PFSK-1 (cell line): ENCODE results near the gene NR3C2.

ENCODE experiments used
- FOXP2 ChIP-seq: optimal IDR thresholded peaks from 2 replicates; pipeline ENCODE3; 2011; ENCODE audit warnings: borderline replicate concordance, control low read depth, inconsistent platforms; ENCODE audit not compliant: insufficient read depth; ENCODE audit errors: extremely low read length, extremely low read depth
- POLR2AphosphoS5 ChIP-seq: IDR thresholded peaks from 2 replicates; pipeline ENCODE4 v1.6.1; 2012; ENCODE audit warnings: low read depth, mild to moderate bottlenecking, control low read depth, low read length, moderate library complexity
- SIN3A ChIP-seq: IDR thresholded peaks from 2 replicates; pipeline ENCODE4 v1.6.1; 2012; ENCODE audit warnings: mild to moderate bottlenecking, low read length, moderate library complexity, borderline replicate concordance; ENCODE audit not compliant: insufficient read depth
- TAF1 ChIP-seq: IDR thresholded peaks from 2 replicates; pipeline ENCODE4 v1.6.1; 2012; ENCODE audit warnings: low read length, control low read depth, borderline replicate concordance; ENCODE audit not compliant: insufficient read depth
- TF ChIP-seq, protein P1 (sequence below), 2 experiments: IDR thresholded peaks; 2 replicates each; pipeline versions ENCODE4 v1.6.1 to v1.8.0; 2011 to 2012; ENCODE audit warnings: low read depth in 2 of 2, low read length in 2 of 2, control low read depth in 1 of 2, inconsistent platforms in 1 of 2, mild to moderate bottlenecking in 1 of 2, moderate library complexity in 1 of 2; ENCODE audit not compliant: insufficient read depth in 1 of 2

DNA sequence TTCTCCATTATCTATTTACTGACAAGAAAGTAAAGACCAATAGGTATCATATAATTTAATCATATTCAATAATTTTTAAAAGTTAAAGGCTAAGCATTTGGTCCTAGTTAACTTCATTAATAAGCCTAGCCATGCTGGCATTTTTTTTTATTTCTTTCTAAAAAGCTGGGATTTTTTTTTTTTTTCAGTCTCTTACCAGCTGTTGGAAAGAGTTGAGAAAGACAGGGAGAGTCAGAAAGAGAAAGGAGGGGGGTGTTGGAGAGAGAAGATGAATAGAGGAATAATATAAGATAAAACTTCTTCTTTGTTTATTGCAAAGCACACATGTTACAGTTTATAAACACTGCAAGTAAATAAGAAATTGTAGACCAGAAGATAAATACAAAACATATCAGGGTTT lies 5.9 kb upstream of the NR3C2 start:
- TF ChIP-seq POLR2AphosphoS5 (no peak), TAF1 (no peak), FOXP2 (no peak), SIN3A (no peak)
- TF ChIP-seq, protein P1, sequence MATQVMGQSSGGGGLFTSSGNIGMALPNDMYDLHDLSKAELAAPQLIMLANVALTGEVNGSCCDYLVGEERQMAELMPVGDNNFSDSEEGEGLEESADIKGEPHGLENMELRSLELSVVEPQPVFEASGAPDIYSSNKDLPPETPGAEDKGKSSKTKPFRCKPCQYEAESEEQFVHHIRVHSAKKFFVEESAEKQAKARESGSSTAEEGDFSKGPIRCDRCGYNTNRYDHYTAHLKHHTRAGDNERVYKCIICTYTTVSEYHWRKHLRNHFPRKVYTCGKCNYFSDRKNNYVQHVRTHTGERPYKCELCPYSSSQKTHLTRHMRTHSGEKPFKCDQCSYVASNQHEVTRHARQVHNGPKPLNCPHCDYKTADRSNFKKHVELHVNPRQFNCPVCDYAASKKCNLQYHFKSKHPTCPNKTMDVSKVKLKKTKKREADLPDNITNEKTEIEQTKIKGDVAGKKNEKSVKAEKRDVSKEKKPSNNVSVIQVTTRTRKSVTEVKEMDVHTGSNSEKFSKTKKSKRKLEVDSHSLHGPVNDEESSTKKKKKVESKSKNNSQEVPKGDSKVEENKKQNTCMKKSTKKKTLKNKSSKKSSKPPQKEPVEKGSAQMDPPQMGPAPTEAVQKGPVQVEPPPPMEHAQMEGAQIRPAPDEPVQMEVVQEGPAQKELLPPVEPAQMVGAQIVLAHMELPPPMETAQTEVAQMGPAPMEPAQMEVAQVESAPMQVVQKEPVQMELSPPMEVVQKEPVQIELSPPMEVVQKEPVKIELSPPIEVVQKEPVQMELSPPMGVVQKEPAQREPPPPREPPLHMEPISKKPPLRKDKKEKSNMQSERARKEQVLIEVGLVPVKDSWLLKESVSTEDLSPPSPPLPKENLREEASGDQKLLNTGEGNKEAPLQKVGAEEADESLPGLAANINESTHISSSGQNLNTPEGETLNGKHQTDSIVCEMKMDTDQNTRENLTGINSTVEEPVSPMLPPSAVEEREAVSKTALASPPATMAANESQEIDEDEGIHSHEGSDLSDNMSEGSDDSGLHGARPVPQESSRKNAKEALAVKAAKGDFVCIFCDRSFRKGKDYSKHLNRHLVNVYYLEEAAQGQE (IDR thresholded peaks at IDR 0.05; ENCODE audit: insufficient read depth in 1 of 2, low read depth in 2 of 2, low read length in 2 of 2): no peak
